ENCODE measurements around the gene KCNE2. TPM values are rescaled to one million over a fixed set of nuclear protein-coding genes. Genes with fewer than 3 reads are reported as not detected.

The KCNE2 gene
- total and polyA plus RNA-seq, 2 experiments from 2014 or later, result 1.7 to 2.7 TPM

GRCh38 chr21:34358866-34359265 lies 4.9 kb upstream of the KCNE2 start:
- TF ChIP-seq CTCF (IDR thresholded peaks at IDR 0.05; ENCODE audit: low read depth, low read length), result no peak
- no peaks in the 10 kb centered on the region for H3K4me1 ChIP-seq (ENCODE audit: low read depth)
- H3K4me3 ChIP-seq, result no peak overlapping the region
- DNase-seq (ENCODE audit: low read depth in 1 of 2, low spot score in 1 of 2), result no peak
- H3K36me3 ChIP-seq, result no peaks in the 10 kb centered on the region
- H3K27me3 ChIP-seq, result no peaks in the 10 kb centered on the region
- H3K9me3 ChIP-seq (ENCODE audit: low read depth), result no peaks in the 10 kb centered on the region
- no peak overlapping the region for H3K27ac ChIP-seq

- TF ChIP-seq CTCF (IDR thresholded peaks at IDR 0.05; ENCODE audit: low read depth, low read length), result no peak
- H3K4me3 ChIP-seq, result no peak overlapping the region
- no peak for DNase-seq (ENCODE audit: low read depth in 1 of 2, low spot score in 1 of 2)
These were observed 3.1 kb upstream of the KCNE2 start for GRCh38 chr21:34360488-34361241.

DNA sequence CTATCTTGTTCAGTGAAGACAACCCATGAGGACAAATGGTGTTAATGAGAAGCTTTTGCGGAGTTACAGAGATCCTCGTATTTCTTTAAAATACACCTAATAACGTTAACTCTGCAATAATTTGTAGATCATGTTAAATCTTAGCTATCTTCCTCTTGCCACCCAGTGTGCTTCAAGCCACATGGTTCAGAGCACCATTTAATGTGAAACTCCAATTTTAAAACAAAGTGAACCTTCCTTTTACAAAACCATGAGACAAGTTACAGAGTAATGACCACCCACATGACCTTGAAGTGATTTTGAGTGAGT lies 1.7 kb upstream of the KCNE2 start:
- H3K36me3 ChIP-seq, result no peaks in the 10 kb centered on the region
- no peaks in the 10 kb centered on the region for H3K27me3 ChIP-seq
- no peak overlapping the region for H3K27ac ChIP-seq
- H3K4me1 ChIP-seq (ENCODE audit: low read depth), result no peaks in the 10 kb centered on the region
- H3K4me3 ChIP-seq, result no peak overlapping the region
- H3K9me3 ChIP-seq (ENCODE audit: low read depth), result no peaks in the 10 kb centered on the region
- TF ChIP-seq CTCF (IDR thresholded peaks at IDR 0.05; ENCODE audit: low read depth, low read length), result no peak
- DNase-seq (ENCODE audit: low read depth in 1 of 2, low spot score in 1 of 2), result no peak

More at GRCh38 chr21:34360488-34361241, 3.1 kb upstream of the KCNE2 start:
- Histone ChIP-seq H3K4me1 (ENCODE audit: low read depth) (no peaks in the 10 kb centered on the region), H3K9me3 (ENCODE audit: low read depth) (no peaks in the 10 kb centered on the region), H3K27ac (no peak overlapping the region), H3K27me3 (no peaks in the 10 kb centered on the region), H3K36me3 (no peaks in the 10 kb centered on the region)

DNA sequence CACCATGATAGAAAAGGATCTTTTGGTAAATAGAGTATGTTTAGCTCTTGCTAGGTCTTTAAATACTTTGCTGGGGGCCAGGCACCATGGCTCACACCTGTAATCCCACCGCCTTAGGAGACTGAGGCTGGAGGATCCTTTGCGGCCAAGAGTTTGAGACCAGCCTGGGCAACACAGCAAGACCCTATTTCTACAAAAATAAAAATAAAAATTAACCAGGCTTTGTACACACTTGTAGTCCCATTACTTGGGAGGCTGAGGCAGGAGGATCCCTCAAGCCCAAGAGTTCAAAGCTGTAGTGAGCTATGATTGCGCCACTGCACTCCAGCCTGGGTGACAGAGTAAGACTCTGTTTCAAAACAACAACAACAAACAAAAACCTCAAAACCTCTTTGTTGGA lies 1.1 kb upstream of the KCNE2 start:
- no peak for TF ChIP-seq CTCF (IDR thresholded peaks at IDR 0.05; ENCODE audit: low read depth, low read length)
- DNase-seq (ENCODE audit: low read depth in 1 of 2, low spot score in 1 of 2), result no peak
- H3K27ac ChIP-seq, result no peak overlapping the region

DNA sequence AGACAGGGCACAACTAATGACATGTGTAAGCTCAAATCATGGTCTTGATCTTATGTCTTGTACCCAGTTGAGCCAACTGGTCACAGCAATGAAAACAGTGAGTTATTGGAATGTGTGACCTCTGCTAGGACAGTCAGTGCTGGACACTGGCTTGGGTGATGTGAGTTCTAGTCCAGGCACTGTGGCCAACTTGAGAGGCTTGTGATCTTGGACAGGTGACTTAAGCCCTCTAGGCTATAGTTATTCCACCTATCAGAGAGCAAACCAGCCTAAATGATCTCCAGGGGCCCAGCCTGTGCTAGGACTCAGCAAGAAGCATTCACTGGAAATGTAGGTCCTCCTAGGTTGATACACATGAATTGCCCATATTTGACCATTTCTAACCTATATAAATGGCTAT lies 1.1 kb downstream of the KCNE2 start:
- no peak for TF ChIP-seq CTCF (IDR thresholded peaks at IDR 0.05; ENCODE audit: low read depth, low read length)
- Histone ChIP-seq H3K4me3 (no peak overlapping the region), H3K4me1 (ENCODE audit: low read depth) (no peaks in the 10 kb centered on the region), H3K9me3 (ENCODE audit: low read depth) (no peaks in the 10 kb centered on the region), H3K36me3 (no peaks in the 10 kb centered on the region), H3K27me3 (no peaks in the 10 kb centered on the region), H3K27ac (no peak overlapping the region)
- no peak for DNase-seq (ENCODE audit: low read depth in 1 of 2, low spot score in 1 of 2)

More for the DNA sequence above, 1.1 kb upstream of the KCNE2 start:
- no peaks in the 10 kb centered on the region for H3K4me1 ChIP-seq (ENCODE audit: low read depth)
- H3K36me3 ChIP-seq, result no peaks in the 10 kb centered on the region
- H3K4me3 ChIP-seq, result no peak overlapping the region
- H3K9me3 ChIP-seq (ENCODE audit: low read depth), result no peaks in the 10 kb centered on the region
- no peaks in the 10 kb centered on the region for H3K27me3 ChIP-seq

Measured in cardiac muscle cell (in vitro differentiated cells and primary cell).